Neutrophil (primary cell): Measurements from ENCODE around the gene MERTK.
"Not testable (repeated sequence)": the region's sequence is repeated elsewhere in the genome, so short reads cannot be mapped to it uniquely, and the experiment has no call there.

Experiments
- H3K27ac ChIP-seq: fragments of 200-600 bp; sonication (generic); 2 replicates; pipeline ENCODE4 v1.5.1; 2016; ENCODE audit warnings: mild to moderate bottlenecking, moderate library complexity
- H3K27me3 ChIP-seq: fragments of 200-600 bp; sonication (generic); 2 replicates; pipeline ENCODE4 v1.6.0; 2016; ENCODE audit warnings: mild to moderate bottlenecking
- H3K36me3 ChIP-seq: fragments of 200-600 bp; sonication (generic); 2 replicates; pipeline ENCODE4 v1.5.1; 2017
- H3K4me1 ChIP-seq, 2 experiments: fragments of 200-600 bp in 1 of 2; sonication (generic) in 1 of 2; 1 replicate in 1 of 2; 2 replicates in 1 of 2; pipeline versions ENCODE4 v1.5.1 to v1.6.1; 2013 to 2016; ENCODE audit warnings: low read depth in 1 of 2, low read length in 1 of 2, mild to moderate bottlenecking in 1 of 2, moderate library complexity in 1 of 2; ENCODE audit not compliant: control insufficient read depth in 1 of 2, insufficient read depth in 1 of 2
- H3K4me3 ChIP-seq, 2 experiments: fragments of 200-600 bp in 1 of 2; sonication (generic) in 1 of 2; 1 replicate in 1 of 2; 2 replicates in 1 of 2; pipeline ENCODE4 v1.5.1; 2013 to 2016; ENCODE audit warnings: low read depth in 1 of 2, low read length in 1 of 2, mild to moderate bottlenecking in 1 of 2, moderate library complexity in 1 of 2
- H3K9me3 ChIP-seq: fragments of 200-600 bp; sonication (generic); 2 replicates; pipeline ENCODE4 v1.5.1; 2016
- CTCF ChIP-seq: fragments of 200-600 bp; sonication (generic); IDR thresholded peaks from 2 replicates; pipeline ENCODE4 v1.5.1; 2016; ENCODE audit warnings: antibody characterized with exemption

Gene MERTK

GRCh38 chr2:111927723-111928122, 29.3 kb downstream of the MERTK start:
- TF ChIP-seq CTCF: no peak
- Histone ChIP-seq H3K9me3 (no peaks in the 10 kb centered on the region), H3K4me3 (no peak overlapping the region), H3K27ac (no peak overlapping the region), H3K4me1 (no peaks in the 10 kb centered on the region), H3K36me3 (peaks cover 3% of the 10 kb centered on the region), H3K27me3 (no peaks in the 10 kb centered on the region)

GRCh38 chr2:111930409-111930808, 32.0 kb downstream of the MERTK start:
- Histone ChIP-seq H3K27ac (no peak overlapping the region), H3K9me3 (no peaks in the 10 kb centered on the region)

GRCh38 chr2:111930875-111931274, 32.5 kb downstream of the MERTK start:
- Histone ChIP-seq H3K27ac (no peak overlapping the region), H3K36me3 (no peaks in the 10 kb centered on the region), H3K4me1 (no peaks in the 10 kb centered on the region), H3K9me3 (no peaks in the 10 kb centered on the region), H3K4me3 (no peak overlapping the region), H3K27me3 (no peaks in the 10 kb centered on the region)
- no peak for TF ChIP-seq CTCF

More at GRCh38 chr2:111930409-111930808, 32.0 kb downstream of the MERTK start:
- no peak overlapping the region for H3K4me3 ChIP-seq
- TF ChIP-seq CTCF: no peak
- H3K27me3 ChIP-seq: no peaks in the 10 kb centered on the region
- no peaks in the 10 kb centered on the region for H3K4me1 ChIP-seq
- no peaks in the 10 kb centered on the region for H3K36me3 ChIP-seq

GRCh38 chr2:111932841-111933291, 34.5 kb downstream of the MERTK start:
- no peak overlapping the region for H3K27ac ChIP-seq
- TF ChIP-seq CTCF: no peak
- no peaks in the 10 kb centered on the region for H3K9me3 ChIP-seq
- no peaks in the 10 kb centered on the region for H3K4me1 ChIP-seq
- H3K4me3 ChIP-seq: no peak overlapping the region
- no peaks in the 10 kb centered on the region for H3K36me3 ChIP-seq
- H3K27me3 ChIP-seq: no peaks in the 10 kb centered on the region

GRCh38 chr2:111933900-111934299, 35.5 kb downstream of the MERTK start:
- not testable (repeated sequence) for H3K9me3 ChIP-seq, H3K4me1 ChIP-seq, H3K27ac ChIP-seq, H3K4me3 ChIP-seq, H3K27me3 ChIP-seq, H3K36me3 ChIP-seq

GRCh38 chr2:111936881-111937280, 38.5 kb downstream of the MERTK start:
- no peaks in the 10 kb centered on the region for H3K27me3 ChIP-seq
- no peak overlapping the region for H3K27ac ChIP-seq
- TF ChIP-seq CTCF: no peak
- H3K36me3 ChIP-seq: no peaks in the 10 kb centered on the region
- no peak overlapping the region for H3K4me3 ChIP-seq
- no peaks in the 10 kb centered on the region for H3K4me1 ChIP-seq
- H3K9me3 ChIP-seq: no peaks in the 10 kb centered on the region
